AG10803 (cell line): ENCODE data around the gene SSNA1.
A peak's percentile ranks its signal among the peaks of the same experiment; 100 is the strongest.

Experiments
- DNase-seq: peaks from one replicate; pipeline ENCODE4 v3.0.0; 2010; ENCODE audit warnings: low read depth
- H3K4me3 ChIP-seq: 2 replicates; pipeline ENCODE4 v1.5.1; 2011; ENCODE audit warnings: mild to moderate bottlenecking, low read length, control low read depth
- CTCF ChIP-seq: conservative IDR thresholded peaks from 2 replicates; pipeline ENCODE4 v1.5.1; 2011; ENCODE audit warnings: mild to moderate bottlenecking, low read length, control low read depth, inconsistent platforms

Gene SSNA1

DNA sequence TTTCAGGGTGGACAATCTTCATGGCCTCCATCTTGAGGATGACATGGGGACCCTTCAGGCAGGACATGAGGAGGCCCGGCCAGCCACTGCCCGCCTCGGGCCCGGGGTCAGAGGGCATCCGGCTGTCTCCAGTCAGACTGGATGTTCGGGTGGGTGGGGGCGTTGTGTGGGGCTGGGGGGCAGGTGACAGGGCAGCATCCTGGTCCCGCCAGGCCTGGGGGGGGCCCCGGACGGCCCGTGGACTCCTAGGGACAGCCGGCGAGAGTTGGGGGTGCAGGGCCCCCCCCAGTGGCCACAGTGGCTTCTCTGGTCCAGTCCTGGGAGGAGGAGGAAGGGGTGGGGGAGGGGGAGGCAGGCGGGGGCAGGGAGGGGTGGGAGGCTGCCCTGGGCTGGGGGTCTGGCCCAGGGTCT, 32.6 kb downstream of the SSNA1 start:
- H3K4me3 ChIP-seq = no peak overlapping the region
- no peak for DNase-seq

GRCh38 chr9:137221506-137222111, 33.1 kb downstream of the SSNA1 start:
- DNase-seq = no peak
- TF ChIP-seq CTCF = no peak
- peak overlapping the region; percentile 27 for H3K4me3 ChIP-seq

More for the DNA sequence above, 32.6 kb downstream of the SSNA1 start:
- no peak for TF ChIP-seq CTCF

DNA sequence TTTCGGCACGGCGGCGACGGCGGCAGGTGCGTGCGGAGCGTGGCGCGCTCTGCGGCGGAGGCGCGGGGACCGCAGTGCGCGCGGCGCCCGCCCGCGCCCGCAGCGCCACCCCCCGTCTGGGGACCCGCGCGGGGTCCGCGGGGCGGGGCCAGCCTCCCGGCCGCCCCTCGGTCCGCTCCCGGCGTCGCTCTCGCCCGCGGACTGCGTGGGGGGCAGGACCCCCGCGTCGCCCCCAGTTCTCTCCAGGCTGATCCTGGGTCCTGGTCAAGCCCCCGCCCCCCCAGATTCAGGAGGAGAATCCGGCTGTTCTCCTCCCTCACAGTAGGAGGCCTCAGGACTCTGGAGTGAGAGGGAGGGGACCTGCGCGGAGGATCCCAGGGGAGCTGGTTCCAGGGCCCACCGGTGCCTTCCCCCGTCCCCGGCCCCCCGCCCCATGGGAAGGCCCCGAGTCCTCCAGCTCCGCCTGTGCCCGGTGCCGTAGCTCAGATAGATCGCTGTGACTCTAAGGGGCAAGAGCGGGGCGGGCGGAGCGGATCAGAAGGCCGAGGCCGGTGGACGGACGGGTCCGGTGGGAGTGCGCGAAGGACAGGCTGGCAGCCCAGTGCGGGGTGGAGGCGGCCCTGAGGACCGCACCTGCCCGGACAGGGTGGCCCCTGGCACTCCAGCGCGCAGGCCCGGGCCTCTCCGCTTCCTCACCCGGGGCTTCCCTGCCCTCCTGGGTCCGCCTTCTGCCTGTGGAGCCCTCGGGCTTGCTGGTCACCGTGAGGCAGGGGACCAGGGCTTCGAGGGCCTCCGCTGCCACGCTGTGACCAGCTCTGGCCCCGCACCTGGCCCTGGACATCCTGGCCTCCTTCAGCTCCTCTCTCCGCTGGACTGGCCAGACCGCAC, 34.0 kb downstream of the SSNA1 start, which contains the start of gene RNF208:
RNF208 (minus strand) TSS at position 51 of the 888 bp plus-strand sequence. CDS start 1,028 bp downstream, outside the sequence.
- H3K4me3 ChIP-seq = peak within 1 kb of the TSS; percentile 84
- no peak for DNase-seq
- TF ChIP-seq CTCF = no peak

- peak overlapping the region; percentile 84 for H3K4me3 ChIP-seq
- TF ChIP-seq CTCF = no peak
- DNase-seq = peak; percentile 97
These were observed 34.8 kb downstream of the SSNA1 start for GRCh38 chr9:137223078-137223970.

GRCh38 chr9:137224830-137225694, 36.6 kb downstream of the SSNA1 start, which contains the start of gene CYSRT1:
Gene CYSRT1 (plus strand): TSS chr9:137225174. CDS start chr9:137225622, 448 bp downstream.
- peak within 1 kb of the TSS; percentile 84 for H3K4me3 ChIP-seq
- no peak for DNase-seq
- TF ChIP-seq CTCF = no peak

GRCh38 chr9:137225699-137226331, 37.3 kb downstream of the SSNA1 start:
- no peak overlapping the region for H3K4me3 ChIP-seq
- no peak for TF ChIP-seq CTCF
- no peak for DNase-seq
